Central memory CD8-positive, alpha-beta T cell (primary cell): ENCODE data around the gene ITPR1.

Experiments used
- ATAC-seq: fragments of 150-1000 bp; cut with Tn5 transposase; replicated peaks from 2 replicates; pipeline ENCODE4 v1.10.0; 2022; ENCODE audit warnings: mild to moderate bottlenecking, moderate FRiP score, moderate number of reproducible peaks; ENCODE audit not compliant: poor library complexity, severe bottlenecking; ENCODE audit errors: extremely low read depth
- DNase-seq, 2 donors: peaks; one replicate each; pipeline ENCODE4 v3.0.0; 2021; ENCODE audit warnings: low spot score in 2 of 2
- H3K27ac Mint-ChIP-seq: one replicate; pipeline ENCODE4 v1.8.0; 2022; ENCODE audit warnings: low read depth, mild to moderate bottlenecking, moderate library complexity, mixed read lengths
- H3K27me3 Mint-ChIP-seq: one replicate; pipeline ENCODE4 v1.8.0; 2022; ENCODE audit warnings: mixed read lengths
- H3K36me3 Mint-ChIP-seq: one replicate; pipeline ENCODE4 v1.8.0; 2022; ENCODE audit warnings: mild to moderate bottlenecking, moderate library complexity, mixed read lengths; ENCODE audit not compliant: insufficient read depth
- H3K4me1 Mint-ChIP-seq: one replicate; pipeline ENCODE4 v1.8.0; 2022; ENCODE audit warnings: mixed read lengths
- H3K4me3 Mint-ChIP-seq: one replicate; pipeline ENCODE4 v1.8.0; 2022; ENCODE audit warnings: mild to moderate bottlenecking, moderate library complexity, mixed read lengths
- H3K9me3 Mint-ChIP-seq: one replicate; pipeline ENCODE4 v1.8.0; 2022; ENCODE audit warnings: mixed read lengths

Gene ITPR1

DNA sequence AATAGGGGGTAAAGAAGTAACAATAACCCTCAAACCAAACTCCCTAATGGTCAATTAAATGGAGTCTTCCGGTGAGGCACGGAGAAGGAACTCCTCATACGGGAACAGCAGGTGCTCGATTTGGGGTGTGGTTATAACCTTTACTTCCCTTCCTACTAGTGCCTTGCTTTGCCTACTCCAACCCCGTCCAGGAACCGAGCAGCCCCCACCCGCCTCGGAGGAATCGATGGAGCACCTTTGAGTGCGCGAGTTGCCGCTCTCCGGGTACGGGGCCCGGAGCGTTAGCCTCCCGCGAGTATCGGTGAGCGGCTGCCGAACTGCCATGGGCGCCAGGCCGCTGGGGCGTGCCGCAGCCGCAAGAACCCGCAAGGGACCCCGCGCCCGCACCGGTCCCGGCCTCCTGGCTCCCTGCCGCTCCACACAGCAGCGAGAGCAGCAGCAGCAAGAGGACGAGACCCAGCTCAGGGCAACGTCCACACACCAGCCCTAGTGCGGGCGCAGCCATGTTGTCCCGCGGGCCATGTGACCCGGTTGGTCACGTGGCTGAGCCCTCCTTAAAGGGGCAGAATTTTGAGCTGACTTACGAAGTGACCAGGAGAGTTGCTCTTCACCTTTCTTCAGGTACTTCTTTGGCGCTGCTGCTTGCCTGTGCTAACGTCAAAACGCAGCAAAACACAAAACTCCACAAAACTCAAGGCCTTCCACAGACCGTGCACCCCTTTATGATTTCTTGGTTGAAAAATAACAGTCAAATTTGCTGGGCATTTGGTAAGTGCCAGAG lies 26.2 kb upstream of the ITPR1 start, which contains the start of gene SUMF1:
SUMF1 (minus strand) TSS at position 529 of the 781 bp plus-strand sequence; CDS start at position 505, 24 bp downstream.
- ATAC-seq: peak; percentile 98
- H3K27me3 Mint-ChIP-seq: peaks cover 4% of the 10 kb centered on the region
- peaks cover 12% of the 10 kb centered on the region for H3K4me1 Mint-ChIP-seq
- H3K36me3 Mint-ChIP-seq: peaks cover 5% of the 10 kb centered on the region
- H3K9me3 Mint-ChIP-seq: no peaks in the 10 kb centered on the region
- DNase-seq: peak; percentile 52 to 53
- H3K4me3 Mint-ChIP-seq: peak within 1 kb of the TSS; percentile 85
- peak within 1 kb of the TSS; percentile 89 for H3K27ac Mint-ChIP-seq

DNA sequence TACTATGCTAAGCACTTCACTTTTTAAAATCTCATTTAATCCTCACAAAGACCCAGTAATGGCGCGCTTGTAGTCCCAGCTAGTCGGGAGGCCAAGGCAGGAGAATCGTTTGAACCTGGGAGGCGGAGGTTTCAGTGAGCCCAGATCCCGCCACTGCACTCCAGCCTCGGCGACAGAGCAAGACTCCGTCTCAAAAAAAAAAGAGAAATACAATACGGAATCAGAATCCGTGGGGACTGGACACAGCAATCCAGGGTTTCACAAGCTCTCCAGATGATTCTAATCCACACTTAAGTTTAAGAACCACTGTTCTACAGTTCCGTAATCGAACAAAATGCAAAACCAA lies 25.7 kb upstream of the ITPR1 start:
- Mint-ChIP-seq H3K4me3 (peak overlapping the region; percentile 85), H3K36me3 (peaks cover 5% of the 10 kb centered on the region), H3K27ac (peak overlapping the region; percentile 89), H3K4me1 (peaks cover 12% of the 10 kb centered on the region), H3K27me3 (peaks cover 8% of the 10 kb centered on the region), H3K9me3 (no peaks in the 10 kb centered on the region)
- ATAC-seq: no peak
- no peak for DNase-seq

DNA sequence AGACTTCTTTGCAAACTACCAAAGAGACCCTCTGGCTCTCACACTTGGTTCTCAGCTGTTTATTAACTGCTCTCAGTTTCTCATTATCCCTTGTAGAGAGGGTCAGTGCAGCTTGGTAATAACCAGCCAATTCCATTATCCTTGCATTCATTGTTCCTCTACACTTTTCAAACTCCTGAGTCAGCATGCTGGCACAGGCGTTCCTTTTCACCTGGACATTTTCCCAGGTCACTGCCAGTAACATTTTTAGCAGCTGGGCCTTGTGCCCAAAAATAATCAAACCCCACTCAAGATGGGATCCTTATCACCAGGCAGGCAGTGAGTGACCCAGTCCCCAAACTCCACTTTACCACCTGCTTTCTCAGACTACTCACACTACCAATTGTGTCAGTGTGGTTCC lies 21.2 kb upstream of the ITPR1 start:
- no peak for DNase-seq
- peaks cover 5% of the 10 kb centered on the region for H3K4me1 Mint-ChIP-seq
- H3K27ac Mint-ChIP-seq: peak overlapping the region; percentile 71
- H3K9me3 Mint-ChIP-seq: no peaks in the 10 kb centered on the region
- no peak overlapping the region for H3K4me3 Mint-ChIP-seq
- peaks cover 29% of the 10 kb centered on the region for H3K27me3 Mint-ChIP-seq
- peaks cover 3% of the 10 kb centered on the region for H3K36me3 Mint-ChIP-seq
- ATAC-seq: no peak

- Mint-ChIP-seq H3K27ac (peak overlapping the region; percentile 71), H3K4me3 (no peak overlapping the region), H3K9me3 (no peaks in the 10 kb centered on the region), H3K27me3 (peaks cover 32% of the 10 kb centered on the region), H3K4me1 (peaks cover 5% of the 10 kb centered on the region), H3K36me3 (peaks cover under 1% of the 10 kb centered on the region)
- no peak for DNase-seq
- no peak for ATAC-seq
These were observed 20.8 kb upstream of the ITPR1 start for GRCh38 chr3:4472312-4472711.

DNA sequence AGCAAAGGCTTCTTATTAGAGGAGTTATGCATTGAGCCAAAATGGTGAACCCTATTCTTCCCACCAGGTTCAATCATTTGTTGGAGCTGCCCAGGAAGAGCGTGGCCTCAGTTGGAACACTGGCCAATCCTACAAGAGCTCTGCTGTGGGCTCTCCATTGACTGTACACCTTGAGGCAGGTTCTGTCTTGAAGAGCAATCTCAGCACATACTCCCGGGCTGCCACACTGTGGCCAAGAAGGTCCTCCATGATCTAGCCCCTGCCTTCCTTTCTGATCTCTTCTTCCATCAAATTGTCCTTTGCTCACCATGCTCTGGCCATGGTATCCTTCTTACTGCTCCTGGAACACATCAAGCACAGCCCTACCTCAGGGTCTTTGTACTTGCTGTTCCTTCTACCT lies 20.4 kb upstream of the ITPR1 start:
- H3K27me3 Mint-ChIP-seq: peaks cover 32% of the 10 kb centered on the region
- DNase-seq (no peak), ATAC-seq (no peak)
- no peaks in the 10 kb centered on the region for H3K36me3 Mint-ChIP-seq
- no peak overlapping the region for H3K4me3 Mint-ChIP-seq
- H3K27ac Mint-ChIP-seq: no peak overlapping the region
- H3K9me3 Mint-ChIP-seq: no peaks in the 10 kb centered on the region
- H3K4me1 Mint-ChIP-seq: peaks cover 5% of the 10 kb centered on the region

DNA sequence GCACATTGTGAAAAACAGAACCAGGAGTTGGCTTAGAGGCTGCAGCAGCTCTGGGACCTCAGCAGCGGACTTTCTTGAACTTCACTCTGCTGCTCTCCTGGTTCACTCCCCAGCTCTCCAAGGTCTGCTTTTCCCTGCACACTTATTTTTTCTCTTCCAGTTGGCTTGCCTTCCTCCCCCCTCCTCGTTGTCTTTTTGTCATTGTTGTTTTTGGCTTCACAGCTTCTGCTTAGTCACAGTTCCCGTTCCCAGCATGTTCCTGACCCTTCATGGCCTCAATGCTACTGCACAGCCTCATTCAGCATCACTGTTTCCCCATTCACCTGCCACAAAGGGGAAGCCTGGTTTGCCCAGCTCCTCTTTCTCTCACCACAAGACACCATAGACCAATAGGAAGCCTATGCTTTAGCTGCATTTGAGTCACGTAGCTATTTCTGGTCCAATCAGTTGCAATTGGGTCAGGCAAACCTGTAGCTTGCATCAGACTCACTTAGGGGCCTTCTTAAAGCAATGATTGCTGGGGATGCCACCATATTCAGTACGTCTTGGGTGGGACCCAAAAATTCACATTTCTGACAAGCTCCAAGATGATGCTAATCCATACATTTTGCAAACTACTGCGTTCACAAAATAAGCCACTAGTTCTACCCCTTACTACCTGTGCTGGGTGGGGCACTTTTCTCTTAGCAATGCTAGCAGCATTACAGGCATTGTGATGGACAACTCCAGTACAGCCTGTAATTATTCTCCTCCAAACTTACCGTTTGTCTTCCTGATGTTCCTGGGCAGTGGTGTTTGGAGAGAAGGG lies 18.3 kb upstream of the ITPR1 start:
- peak; percentile 28 for ATAC-seq
- no peak overlapping the region for H3K27ac Mint-ChIP-seq
- H3K27me3 Mint-ChIP-seq: peaks cover 32% of the 10 kb centered on the region
- H3K36me3 Mint-ChIP-seq: no peaks in the 10 kb centered on the region
- peaks cover 5% of the 10 kb centered on the region for H3K4me1 Mint-ChIP-seq
- H3K4me3 Mint-ChIP-seq: no peak overlapping the region
- H3K9me3 Mint-ChIP-seq: no peaks in the 10 kb centered on the region
- no peak for DNase-seq

DNA sequence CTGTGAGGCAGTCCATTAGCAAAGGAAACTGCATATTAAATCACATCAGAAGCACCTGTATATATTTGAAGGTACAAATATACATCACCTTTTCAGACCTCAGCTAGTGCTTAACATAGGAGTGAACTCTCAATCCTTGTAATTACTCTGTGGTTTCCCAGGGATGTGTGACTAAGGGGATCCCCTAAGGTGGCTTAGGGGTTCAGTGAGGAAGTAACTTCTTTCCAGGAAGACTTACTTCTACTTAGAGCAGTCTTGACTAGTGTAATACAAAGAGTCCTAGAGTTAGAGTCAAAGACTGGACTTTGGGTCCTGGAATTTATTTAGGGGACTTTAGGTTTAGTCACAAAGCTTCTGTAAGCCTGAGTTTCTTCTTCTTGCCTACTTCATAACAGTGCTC lies 17.3 kb upstream of the ITPR1 start:
- no peaks in the 10 kb centered on the region for H3K9me3 Mint-ChIP-seq
- no peak overlapping the region for H3K4me3 Mint-ChIP-seq
- peaks cover 5% of the 10 kb centered on the region for H3K4me1 Mint-ChIP-seq
- no peaks in the 10 kb centered on the region for H3K36me3 Mint-ChIP-seq
- no peak overlapping the region for H3K27ac Mint-ChIP-seq
- peaks cover 32% of the 10 kb centered on the region for H3K27me3 Mint-ChIP-seq
- no peak for ATAC-seq
- no peak for DNase-seq

- Mint-ChIP-seq H3K9me3 (no peaks in the 10 kb centered on the region), H3K27me3 (peaks cover 32% of the 10 kb centered on the region), H3K36me3 (no peaks in the 10 kb centered on the region), H3K4me1 (peaks cover 5% of the 10 kb centered on the region), H3K27ac (no peak overlapping the region), H3K4me3 (no peak overlapping the region)
- DNase-seq (no peak), ATAC-seq (no peak)
These were observed 16.7 kb upstream of the ITPR1 start for GRCh38 chr3:4476496-4476895.

DNA sequence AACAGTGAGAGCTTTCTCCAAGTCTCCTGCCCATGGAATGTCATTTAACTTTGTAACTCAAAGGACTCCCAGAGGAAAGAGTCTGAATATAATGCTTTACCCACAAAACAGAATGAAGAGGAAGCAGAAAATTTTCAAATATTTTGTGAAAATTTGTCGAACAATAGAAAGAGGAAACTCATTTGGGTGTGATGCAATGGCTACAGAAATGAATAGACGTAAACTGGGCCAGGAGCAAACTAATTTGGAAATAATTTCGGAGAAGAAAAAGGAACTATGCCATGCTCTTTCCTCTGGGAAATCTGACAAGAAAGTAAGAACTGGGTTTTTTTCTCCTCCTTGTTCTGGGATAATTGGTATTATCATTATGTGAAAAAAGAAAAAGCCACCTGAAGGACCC lies 14.9 kb upstream of the ITPR1 start:
- Mint-ChIP-seq H3K4me3 (no peak overlapping the region), H3K27me3 (peaks cover 24% of the 10 kb centered on the region), H3K27ac (no peak overlapping the region), H3K36me3 (no peaks in the 10 kb centered on the region), H3K9me3 (no peaks in the 10 kb centered on the region), H3K4me1 (peaks cover 5% of the 10 kb centered on the region)
- no peak for ATAC-seq
- DNase-seq: no peak

DNA sequence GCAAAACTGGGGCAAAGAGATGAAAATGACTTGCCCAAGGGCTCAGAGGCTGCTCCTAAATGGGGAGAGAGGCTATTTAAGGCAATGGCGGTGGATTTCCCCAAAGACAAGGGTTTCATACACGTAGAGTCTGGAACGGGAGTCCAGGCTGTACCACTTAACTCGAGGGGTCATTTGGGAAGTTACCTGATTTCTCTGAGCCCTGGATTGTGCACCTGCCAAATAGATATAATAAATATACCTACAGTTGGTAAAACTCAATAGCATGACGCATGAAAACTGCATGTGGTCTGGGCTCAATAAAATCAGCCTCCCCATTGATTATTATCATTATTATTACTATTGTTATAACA lies 1.3 kb upstream of the ITPR1 start:
- DNase-seq (no peak), ATAC-seq (no peak)
- H3K9me3 Mint-ChIP-seq: no peaks in the 10 kb centered on the region
- H3K27me3 Mint-ChIP-seq: no peaks in the 10 kb centered on the region
- peak overlapping the region; percentile 95 for H3K4me3 Mint-ChIP-seq
- H3K36me3 Mint-ChIP-seq: peaks cover 24% of the 10 kb centered on the region
- peak overlapping the region; percentile 92 for H3K27ac Mint-ChIP-seq
- H3K4me1 Mint-ChIP-seq: peaks cover 34% of the 10 kb centered on the region

DNA sequence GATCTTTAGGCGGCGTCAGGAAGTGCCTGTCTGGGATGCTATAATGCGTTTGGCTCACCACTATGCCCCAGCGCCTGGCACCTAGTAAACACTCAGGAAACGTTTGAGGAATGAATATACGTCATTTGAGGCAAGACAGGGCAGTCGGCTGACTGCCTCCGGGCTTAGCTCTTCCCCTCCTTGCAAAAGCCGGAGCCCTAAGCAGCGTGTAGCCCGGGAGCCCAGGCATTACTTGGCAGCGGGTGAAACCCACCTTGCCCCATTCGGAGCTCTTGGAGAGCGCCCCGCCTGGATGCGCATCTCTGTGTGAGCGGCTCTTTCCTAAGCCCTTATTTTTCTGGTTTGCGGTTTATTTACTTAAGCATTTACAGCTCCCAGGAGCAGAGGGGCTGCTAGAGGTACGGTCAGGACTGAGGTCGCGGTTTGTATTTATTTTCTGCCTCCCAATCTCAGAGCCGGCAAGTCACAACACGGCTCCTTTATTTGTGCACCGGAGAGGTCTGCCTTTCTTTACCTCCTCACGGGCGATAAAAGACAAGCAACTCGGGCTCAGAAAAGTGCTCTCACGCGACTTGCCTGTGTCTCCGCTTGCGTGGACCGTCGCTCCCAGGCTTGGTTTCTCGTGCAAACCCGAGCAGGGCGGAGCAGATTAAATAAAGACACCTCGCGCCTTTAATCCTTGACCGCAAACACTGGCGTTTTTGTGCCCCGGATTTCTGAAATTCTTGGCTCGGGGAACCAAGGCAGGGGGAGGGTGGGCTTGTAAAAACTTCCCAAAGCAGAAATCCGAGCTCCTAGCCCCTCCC lies 737 bp upstream of the ITPR1 start:
- Mint-ChIP-seq H3K36me3 (peaks cover 24% of the 10 kb centered on the region), H3K9me3 (no peaks in the 10 kb centered on the region), H3K4me1 (peaks cover 38% of the 10 kb centered on the region), H3K27ac (peak overlapping the region; percentile 92), H3K4me3 (peak overlapping the region; percentile 95), H3K27me3 (no peaks in the 10 kb centered on the region)
- ATAC-seq (peak; percentile 27), DNase-seq (peak; percentile 23 to 48)
